GM19463 (cell line): ENCODE data around the gene MALL.
"Not testable (repeated sequence)": the region's sequence is repeated elsewhere in the genome, so short reads cannot be mapped to it uniquely, and the experiment has no call there.

Source experiments
- ATAC-seq: cut with Tn5 transposase; IDR thresholded peaks from one replicate; pipeline ENCODE4 v1.9.1; 2021; ENCODE audit warnings: mild to moderate bottlenecking, moderate library complexity; ENCODE audit not compliant: unreplicated experiment

The MALL gene

GRCh38 chr2:110099471-110100225, 16.0 kb downstream of the MALL start:
- ATAC-seq, result no peak

GRCh38 chr2:110099038-110099425, 16.6 kb downstream of the MALL start:
- ATAC-seq, result no peak

- ATAC-seq, result no peak
Measured at GRCh38 chr2:110097506-110098220, 18.0 kb downstream of the MALL start.

GRCh38 chr2:110095994-110096633, 19.5 kb downstream of the MALL start:
- no peak for ATAC-seq

- not testable (repeated sequence) for ATAC-seq
Measured at GRCh38 chr2:110094884-110095534, 20.6 kb downstream of the MALL start.

GRCh38 chr2:110093924-110094323, 21.7 kb downstream of the MALL start:
- not testable (repeated sequence) for ATAC-seq

- not testable (repeated sequence) for ATAC-seq
Measured at GRCh38 chr2:110090164-110090563, 25.5 kb downstream of the MALL start.

- ATAC-seq, result not testable (repeated sequence)
Measured at GRCh38 chr2:110083757-110084156, 31.9 kb downstream of the MALL start.

- not testable (repeated sequence) for ATAC-seq
Measured at GRCh38 chr2:110083162-110083561, 32.5 kb downstream of the MALL start.

- not testable (repeated sequence) for ATAC-seq
Measured at GRCh38 chr2:110078104-110078503, 37.5 kb downstream of the MALL start.

GRCh38 chr2:110075896-110076295, 39.7 kb downstream of the MALL start:
- not testable (repeated sequence) for ATAC-seq

GRCh38 chr2:110069869-110070268, 45.8 kb downstream of the MALL start:
- ATAC-seq, result not testable (repeated sequence)

- not testable (repeated sequence) for ATAC-seq
Measured at GRCh38 chr2:110068153-110068552, 47.5 kb downstream of the MALL start.

- not testable (repeated sequence) for ATAC-seq
Measured at GRCh38 chr2:110062332-110062731, 53.3 kb downstream of the MALL start.

GRCh38 chr2:110060550-110060949, 55.1 kb downstream of the MALL start:
- ATAC-seq, result not testable (repeated sequence)

GRCh38 chr2:110059694-110060358, 55.8 kb downstream of the MALL start:
- ATAC-seq, result not testable (repeated sequence)

- ATAC-seq, result not testable (repeated sequence)
Measured at GRCh38 chr2:110059009-110059693, 56.5 kb downstream of the MALL start.

- ATAC-seq, result not testable (repeated sequence)
Measured at GRCh38 chr2:110058034-110058433, 57.6 kb downstream of the MALL start.

GRCh38 chr2:110055819-110056408, 59.7 kb downstream of the MALL start:
- not testable (repeated sequence) for ATAC-seq
